Measurements from ENCODE around the gene TMEM37. TPM values are rescaled to one million over a fixed set of nuclear protein-coding genes. Genes with fewer than 3 reads are reported as not detected.

TMEM37 gene
- total RNA-seq, 1 donor from 2014 or later, result 11.4 TPM

DNA sequence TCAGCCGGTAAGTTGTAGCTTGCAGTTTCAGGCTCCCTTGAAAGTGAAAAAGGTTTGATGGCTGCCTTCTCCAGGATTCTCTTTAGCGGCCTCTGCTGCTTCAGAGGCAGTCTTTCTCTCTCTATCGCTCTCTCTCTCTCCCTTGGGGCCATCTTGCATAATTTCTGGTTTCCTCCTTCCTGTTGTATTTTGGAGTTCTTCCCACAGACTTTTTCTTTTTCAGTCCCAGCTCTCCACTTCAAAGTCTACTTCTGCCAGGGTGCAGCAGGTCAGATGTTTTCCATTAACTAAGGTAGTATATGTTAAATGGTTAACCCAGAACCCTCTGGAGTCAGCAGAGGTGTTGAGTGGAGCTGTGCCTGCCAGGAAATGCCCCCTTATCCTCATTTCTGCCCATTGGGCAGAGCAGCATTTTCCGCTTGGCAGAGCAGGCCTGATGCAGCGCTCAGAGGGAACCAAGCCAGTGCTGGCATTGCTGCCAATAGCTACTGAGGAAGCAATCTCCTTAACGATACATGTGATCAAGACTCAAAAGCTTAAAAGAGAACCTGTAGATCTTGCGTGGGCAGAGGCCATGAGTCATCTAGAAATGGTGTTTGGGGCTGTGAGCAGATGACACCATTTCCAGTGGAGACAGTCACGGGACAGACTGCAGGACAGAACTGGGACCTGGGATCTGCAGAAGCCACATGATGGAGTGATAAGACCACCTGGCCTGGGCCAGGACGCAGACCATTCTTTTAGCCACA, 44.1 kb upstream of the TMEM37 start:
- H3K36me3 Mint-ChIP-seq (ENCODE audit: low read depth, unreplicated experiment), result no peaks in the 10 kb centered on the region
- DNase-seq (ENCODE audit: low spot score), result no peak
- H3K9me3 Mint-ChIP-seq (ENCODE audit: unreplicated experiment), result no peaks in the 10 kb centered on the region
- H3K27ac Mint-ChIP-seq (ENCODE audit: unreplicated experiment), result no peak overlapping the region
- no peak overlapping the region for H3K4me3 Mint-ChIP-seq (ENCODE audit: unreplicated experiment)
- H3K4me1 Mint-ChIP-seq (ENCODE audit: unreplicated experiment), result peaks cover 31% of the 10 kb centered on the region
- peaks cover 4% of the 10 kb centered on the region for H3K27me3 Mint-ChIP-seq (ENCODE audit: unreplicated experiment)
- TF ChIP-seq, protein P1, sequence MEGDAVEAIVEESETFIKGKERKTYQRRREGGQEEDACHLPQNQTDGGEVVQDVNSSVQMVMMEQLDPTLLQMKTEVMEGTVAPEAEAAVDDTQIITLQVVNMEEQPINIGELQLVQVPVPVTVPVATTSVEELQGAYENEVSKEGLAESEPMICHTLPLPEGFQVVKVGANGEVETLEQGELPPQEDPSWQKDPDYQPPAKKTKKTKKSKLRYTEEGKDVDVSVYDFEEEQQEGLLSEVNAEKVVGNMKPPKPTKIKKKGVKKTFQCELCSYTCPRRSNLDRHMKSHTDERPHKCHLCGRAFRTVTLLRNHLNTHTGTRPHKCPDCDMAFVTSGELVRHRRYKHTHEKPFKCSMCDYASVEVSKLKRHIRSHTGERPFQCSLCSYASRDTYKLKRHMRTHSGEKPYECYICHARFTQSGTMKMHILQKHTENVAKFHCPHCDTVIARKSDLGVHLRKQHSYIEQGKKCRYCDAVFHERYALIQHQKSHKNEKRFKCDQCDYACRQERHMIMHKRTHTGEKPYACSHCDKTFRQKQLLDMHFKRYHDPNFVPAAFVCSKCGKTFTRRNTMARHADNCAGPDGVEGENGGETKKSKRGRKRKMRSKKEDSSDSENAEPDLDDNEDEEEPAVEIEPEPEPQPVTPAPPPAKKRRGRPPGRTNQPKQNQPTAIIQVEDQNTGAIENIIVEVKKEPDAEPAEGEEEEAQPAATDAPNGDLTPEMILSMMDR (IDR thresholded peaks at IDR 0.05; ENCODE audit: unreplicated experiment), result no peak

DNA sequence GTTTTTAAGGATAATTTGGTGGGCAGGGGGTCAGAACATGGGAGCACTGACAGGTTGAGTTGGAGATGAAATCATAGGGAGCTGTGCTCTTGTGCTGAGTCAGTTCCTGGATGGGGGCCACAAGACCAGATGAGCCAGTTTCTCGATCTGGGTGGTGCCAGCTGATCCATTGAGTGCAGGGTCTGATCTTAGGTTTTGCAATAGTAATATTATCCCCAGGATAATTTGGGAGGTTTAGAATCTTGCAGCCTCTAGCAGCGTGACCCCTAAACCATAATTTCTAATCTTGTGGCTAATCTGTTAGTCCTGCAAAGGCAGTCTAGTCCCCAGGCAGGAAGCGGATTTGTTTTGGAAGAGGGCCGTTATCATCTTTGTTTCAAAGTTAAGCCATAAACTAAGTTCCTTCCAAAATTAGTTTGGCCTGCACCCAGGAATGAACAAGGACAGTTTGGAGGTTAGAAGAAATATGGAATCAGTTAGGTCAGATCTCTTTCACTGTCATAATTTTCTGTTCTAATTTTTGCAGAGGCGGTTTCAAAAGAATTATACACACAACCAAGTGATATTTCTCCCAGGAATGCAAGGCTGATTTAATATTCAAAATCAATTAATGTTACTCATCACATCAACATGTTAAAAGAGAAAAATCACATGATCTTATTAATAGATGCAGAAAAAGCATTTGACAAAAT, 41.9 kb upstream of the TMEM37 start:
- Mint-ChIP-seq H3K4me1 (ENCODE audit: unreplicated experiment) (peaks cover 31% of the 10 kb centered on the region), H3K27ac (ENCODE audit: unreplicated experiment) (no peak overlapping the region), H3K9me3 (ENCODE audit: unreplicated experiment) (no peaks in the 10 kb centered on the region), H3K36me3 (ENCODE audit: low read depth, unreplicated experiment) (no peaks in the 10 kb centered on the region), H3K4me3 (ENCODE audit: unreplicated experiment) (no peak overlapping the region), H3K27me3 (ENCODE audit: unreplicated experiment) (peaks cover 4% of the 10 kb centered on the region)
- TF ChIP-seq, protein P1 (IDR thresholded peaks at IDR 0.05; ENCODE audit: unreplicated experiment), result no peak
- no peak for DNase-seq (ENCODE audit: low spot score)

DNA sequence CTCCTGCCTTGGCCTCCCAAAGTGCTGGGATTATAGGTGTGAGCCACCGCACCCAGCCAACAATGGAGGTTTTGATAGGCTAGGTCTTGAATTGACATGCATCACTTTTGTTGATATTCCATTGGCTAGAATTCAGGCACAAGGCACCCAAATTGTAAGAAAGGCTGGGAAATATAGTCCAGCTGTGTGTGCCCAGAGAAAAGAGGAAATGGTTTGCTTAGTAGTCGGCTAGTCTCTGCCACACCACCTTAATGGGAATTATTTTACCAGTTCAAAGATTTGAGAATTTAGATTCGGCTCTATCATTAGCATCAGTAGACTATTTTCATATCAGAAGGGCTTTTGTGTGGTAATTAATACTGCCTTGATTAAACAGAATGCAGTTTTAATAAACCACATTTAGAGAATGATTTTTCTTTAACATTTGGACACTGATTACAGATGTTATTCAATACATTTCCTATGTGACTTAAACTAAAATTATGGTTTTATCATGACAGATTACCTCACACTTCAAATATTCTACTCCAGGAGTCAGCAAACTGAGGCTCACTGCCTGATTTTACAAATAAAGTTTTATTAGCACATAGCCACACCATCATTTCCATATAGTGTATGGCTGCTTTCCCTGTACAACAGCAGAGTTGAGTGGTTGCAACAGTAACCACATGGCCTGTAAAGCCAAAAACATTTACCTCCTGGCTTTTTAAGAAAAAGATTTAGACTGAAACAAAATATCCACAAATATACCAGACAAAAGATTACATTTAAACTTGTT, 37.5 kb upstream of the TMEM37 start:
- H3K27ac Mint-ChIP-seq (ENCODE audit: unreplicated experiment), result no peak overlapping the region
- H3K4me3 Mint-ChIP-seq (ENCODE audit: unreplicated experiment), result no peak overlapping the region
- H3K36me3 Mint-ChIP-seq (ENCODE audit: low read depth, unreplicated experiment), result no peaks in the 10 kb centered on the region
- H3K9me3 Mint-ChIP-seq (ENCODE audit: unreplicated experiment), result no peaks in the 10 kb centered on the region
- TF ChIP-seq, protein P1 (IDR thresholded peaks at IDR 0.05; ENCODE audit: unreplicated experiment), result no peak
- DNase-seq (ENCODE audit: low spot score), result no peak
- peaks cover 4% of the 10 kb centered on the region for H3K27me3 Mint-ChIP-seq (ENCODE audit: unreplicated experiment)
- peaks cover 30% of the 10 kb centered on the region for H3K4me1 Mint-ChIP-seq (ENCODE audit: unreplicated experiment)

DNA sequence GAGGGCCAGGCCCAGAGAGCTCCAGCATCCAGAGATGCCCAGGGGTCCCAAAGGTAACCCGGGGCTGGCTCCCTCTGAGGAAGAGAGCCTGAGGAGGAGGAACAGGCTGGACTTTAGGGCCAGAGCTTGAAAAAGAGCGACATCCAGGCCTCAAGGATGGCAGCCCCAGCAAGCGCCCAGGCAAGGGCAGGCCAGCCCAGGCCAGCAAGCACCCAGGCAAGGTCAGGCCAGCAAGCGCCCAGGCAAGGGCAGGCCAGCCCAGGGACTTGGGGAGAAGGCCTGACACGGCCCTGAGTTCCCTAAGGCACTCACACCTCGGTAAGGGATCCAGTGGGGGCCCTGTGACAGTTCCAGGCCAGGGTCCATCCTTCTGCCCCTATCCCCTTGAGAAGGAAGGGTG, 34.5 kb upstream of the TMEM37 start:
- no peak overlapping the region for H3K4me3 Mint-ChIP-seq (ENCODE audit: unreplicated experiment)
- peaks cover 12% of the 10 kb centered on the region for H3K4me1 Mint-ChIP-seq (ENCODE audit: unreplicated experiment)
- no peaks in the 10 kb centered on the region for H3K9me3 Mint-ChIP-seq (ENCODE audit: unreplicated experiment)
- TF ChIP-seq, protein P1 (IDR thresholded peaks at IDR 0.05; ENCODE audit: unreplicated experiment), result no peak
- no peak for DNase-seq (ENCODE audit: low spot score)
- H3K36me3 Mint-ChIP-seq (ENCODE audit: low read depth, unreplicated experiment), result no peaks in the 10 kb centered on the region
- H3K27me3 Mint-ChIP-seq (ENCODE audit: unreplicated experiment), result peaks cover 7% of the 10 kb centered on the region
- H3K27ac Mint-ChIP-seq (ENCODE audit: unreplicated experiment), result no peak overlapping the region

Measured in endothelial cell (in vitro differentiated cells).